ENCODE data around the gene CLCN3. TPM values are rescaled to one million over a fixed set of nuclear protein-coding genes. Genes with fewer than 3 reads are reported as not detected.
A peak's percentile ranks its signal among the peaks of the same experiment; 100 is the strongest.

Gene CLCN3
- total and polyA plus RNA-seq, 10 of the 15 experiments (the other 5 are each of a cell fraction or from before 2014, with no cell fraction given), result 4.0 to 22.8 (median 11.8) TPM

GRCh38 chr4:169619958-169620879 is at the start of gene CLCN3 (continued):
- no peak for TF ChIP-seq USF2 (IDR thresholded peaks at IDR 0.05; ENCODE audit: borderline replicate concordance, low read depth, low read length)
- TF ChIP-seq BACH1 (IDR thresholded peaks at IDR 0.05; ENCODE audit: borderline replicate concordance), result peak; percentile 52; the same call in 1 of the 2 replicates
- peak; percentile 69 for TF ChIP-seq TAF1 (IDR thresholded peaks at IDR 0.05; ENCODE audit: borderline replicate concordance, low read depth, low read length)
- TF ChIP-seq IRF4 (IDR thresholded peaks at IDR 0.05; ENCODE audit: low read depth, low read length), result no peak
- peak; percentile 63; the same call in 1 of the 2 replicates for TF ChIP-seq LARP7 (IDR thresholded peaks at IDR 0.05)
- peak; percentile 46; the same call in 1 of the 2 replicates for TF ChIP-seq RUNX3 (IDR thresholded peaks at IDR 0.05; ENCODE audit: low read length)
- peak; percentile 77; the same call in 1 of the 2 replicates for TF ChIP-seq PAX5 (IDR thresholded peaks at IDR 0.05; ENCODE audit: borderline replicate concordance, low read depth, low read length)
- TF ChIP-seq, protein P1, sequence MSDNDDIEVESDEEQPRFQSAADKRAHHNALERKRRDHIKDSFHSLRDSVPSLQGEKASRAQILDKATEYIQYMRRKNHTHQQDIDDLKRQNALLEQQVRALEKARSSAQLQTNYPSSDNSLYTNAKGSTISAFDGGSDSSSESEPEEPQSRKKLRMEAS (IDR thresholded peaks at IDR 0.05; ENCODE audit: low read depth, low read length), result peak; percentile 68
- TF ChIP-seq ASH2L (IDR thresholded peaks at IDR 0.05; ENCODE audit: borderline replicate concordance, low read depth), result 0 out of 2 replicates have a peak, but pooled peaks have one; percentile 48
- no peak for TF ChIP-seq WRNIP1 (IDR thresholded peaks at IDR 0.05; ENCODE audit: borderline replicate concordance, low read depth, low read length)
- TF ChIP-seq CBFB (IDR thresholded peaks at IDR 0.05; ENCODE audit: low read depth), result peak; percentile 53; the same call in 1 of the 2 replicates
- TF ChIP-seq CHD4 (IDR thresholded peaks at IDR 0.05), result no peak
- TF ChIP-seq, protein P2, sequence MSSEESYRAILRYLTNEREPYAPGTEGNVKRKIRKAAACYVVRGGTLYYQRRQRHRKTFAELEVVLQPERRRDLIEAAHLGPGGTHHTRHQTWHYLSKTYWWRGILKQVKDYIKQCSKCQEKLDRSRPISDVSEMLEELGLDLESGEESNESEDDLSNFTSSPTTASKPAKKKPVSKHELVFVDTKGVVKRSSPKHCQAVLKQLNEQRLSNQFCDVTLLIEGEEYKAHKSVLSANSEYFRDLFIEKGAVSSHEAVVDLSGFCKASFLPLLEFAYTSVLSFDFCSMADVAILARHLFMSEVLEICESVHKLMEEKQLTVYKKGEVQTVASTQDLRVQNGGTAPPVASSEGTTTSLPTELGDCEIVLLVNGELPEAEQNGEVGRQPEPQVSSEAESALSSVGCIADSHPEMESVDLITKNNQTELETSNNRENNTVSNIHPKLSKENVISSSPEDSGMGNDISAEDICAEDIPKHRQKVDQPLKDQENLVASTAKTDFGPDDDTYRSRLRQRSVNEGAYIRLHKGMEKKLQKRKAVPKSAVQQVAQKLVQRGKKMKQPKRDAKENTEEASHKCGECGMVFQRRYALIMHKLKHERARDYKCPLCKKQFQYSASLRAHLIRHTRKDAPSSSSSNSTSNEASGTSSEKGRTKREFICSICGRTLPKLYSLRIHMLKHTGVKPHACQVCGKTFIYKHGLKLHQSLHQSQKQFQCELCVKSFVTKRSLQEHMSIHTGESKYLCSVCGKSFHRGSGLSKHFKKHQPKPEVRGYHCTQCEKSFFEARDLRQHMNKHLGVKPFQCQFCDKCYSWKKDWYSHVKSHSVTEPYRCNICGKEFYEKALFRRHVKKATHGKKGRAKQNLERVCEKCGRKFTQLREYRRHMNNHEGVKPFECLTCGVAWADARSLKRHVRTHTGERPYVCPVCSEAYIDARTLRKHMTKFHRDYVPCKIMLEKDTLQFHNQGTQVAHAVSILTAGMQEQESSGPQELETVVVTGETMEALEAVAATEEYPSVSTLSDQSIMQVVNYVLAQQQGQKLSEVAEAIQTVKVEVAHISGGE (CRISPR knock-in tag; IDR thresholded peaks at IDR 0.05), result no peak
- no peak for TF ChIP-seq MYB (IDR thresholded peaks at IDR 0.05; ENCODE audit: borderline replicate concordance, low read depth, low read length)
- TF ChIP-seq, protein P3, sequence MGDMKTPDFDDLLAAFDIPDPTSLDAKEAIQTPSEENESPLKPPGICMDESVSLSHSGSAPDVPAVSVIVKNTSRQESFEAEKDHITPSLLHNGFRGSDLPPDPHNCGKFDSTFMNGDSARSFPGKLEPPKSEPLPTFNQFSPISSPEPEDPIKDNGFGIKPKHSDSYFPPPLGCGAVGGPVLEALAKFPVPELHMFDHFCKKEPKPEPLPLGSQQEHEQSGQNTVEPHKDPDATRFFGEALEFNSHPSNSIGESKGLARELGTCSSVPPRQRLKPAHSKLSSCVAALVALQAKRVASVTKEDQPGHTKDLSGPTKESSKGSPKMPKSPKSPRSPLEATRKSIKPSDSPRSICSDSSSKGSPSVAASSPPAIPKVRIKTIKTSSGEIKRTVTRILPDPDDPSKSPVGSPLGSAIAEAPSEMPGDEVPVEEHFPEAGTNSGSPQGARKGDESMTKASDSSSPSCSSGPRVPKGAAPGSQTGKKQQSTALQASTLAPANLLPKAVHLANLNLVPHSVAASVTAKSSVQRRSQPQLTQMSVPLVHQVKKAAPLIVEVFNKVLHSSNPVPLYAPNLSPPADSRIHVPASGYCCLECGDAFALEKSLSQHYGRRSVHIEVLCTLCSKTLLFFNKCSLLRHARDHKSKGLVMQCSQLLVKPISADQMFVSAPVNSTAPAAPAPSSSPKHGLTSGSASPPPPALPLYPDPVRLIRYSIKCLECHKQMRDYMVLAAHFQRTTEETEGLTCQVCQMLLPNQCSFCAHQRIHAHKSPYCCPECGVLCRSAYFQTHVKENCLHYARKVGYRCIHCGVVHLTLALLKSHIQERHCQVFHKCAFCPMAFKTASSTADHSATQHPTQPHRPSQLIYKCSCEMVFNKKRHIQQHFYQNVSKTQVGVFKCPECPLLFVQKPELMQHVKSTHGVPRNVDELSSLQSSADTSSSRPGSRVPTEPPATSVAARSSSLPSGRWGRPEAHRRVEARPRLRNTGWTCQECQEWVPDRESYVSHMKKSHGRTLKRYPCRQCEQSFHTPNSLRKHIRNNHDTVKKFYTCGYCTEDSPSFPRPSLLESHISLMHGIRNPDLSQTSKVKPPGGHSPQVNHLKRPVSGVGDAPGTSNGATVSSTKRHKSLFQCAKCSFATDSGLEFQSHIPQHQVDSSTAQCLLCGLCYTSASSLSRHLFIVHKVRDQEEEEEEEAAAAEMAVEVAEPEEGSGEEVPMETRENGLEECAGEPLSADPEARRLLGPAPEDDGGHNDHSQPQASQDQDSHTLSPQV (IDR thresholded peaks at IDR 0.05), result no peak
- no peak for TF ChIP-seq RAD21 (IDR thresholded peaks at IDR 0.05; ENCODE audit: insufficient read depth, low read depth, low read length)
- TF ChIP-seq TARDBP (IDR thresholded peaks at IDR 0.05; ENCODE audit: borderline replicate concordance), result no peak; the same call in 1 of the 2 replicates
- TF ChIP-seq HDGF (IDR thresholded peaks at IDR 0.05), result peak; percentile 100
- no peak for TF ChIP-seq RCOR1 (conservative IDR thresholded peaks at IDR 0.05; ENCODE audit: low read depth, low read length)
- no peak for TF ChIP-seq KDM1A (IDR thresholded peaks at IDR 0.05; ENCODE audit: borderline replicate concordance)
- TF ChIP-seq POLR2A (IDR thresholded peaks at IDR 0.05; ENCODE audit: low read depth, low read length), result peak; percentile 94
- peak; percentile 63 for TF ChIP-seq BCL11A (IDR thresholded peaks at IDR 0.05; ENCODE audit: low read depth, low read length)
- TF ChIP-seq EGR1 (IDR thresholded peaks at IDR 0.05; ENCODE audit: borderline replicate concordance in 1 of 2, low read depth in 2 of 2, low read length in 2 of 2), result peak in 1 of 2 experiments; percentile 96; a peak in 1 of 3 replicates
